Keratinocyte (primary cell): ENCODE data around the gene DISC1. TPM values are rescaled to one million over a fixed set of nuclear protein-coding genes. Genes with fewer than 3 reads are reported as not detected.

Experiments used
- DNase-seq: peaks from one replicate; pipeline ENCODE4 v3.0.0-alpha.2; 2011; ENCODE audit warnings: low read depth, missing footprints, low spot score
- FAIRE-seq: peaks from 2 replicates; lab custom pipeline; 2011; peaks lifted over from hg19 to GRCh38; lab: Jason Lieb, UNC
- H2AFZ ChIP-seq: 2 replicates; pipeline ENCODE4 v1.6.0; 2012; ENCODE audit warnings: low read length, control low read depth, inconsistent platforms; ENCODE audit not compliant: control insufficient read depth
- H3K27ac ChIP-seq: 2 replicates; pipeline ENCODE4 v1.5.1; 2011; ENCODE audit warnings: low read length; ENCODE audit not compliant: control insufficient read depth, insufficient read depth
- H3K27me3 ChIP-seq: 3 replicates; pipeline ENCODE4 v1.6.0; 2011; ENCODE audit warnings: low read length; ENCODE audit not compliant: control insufficient read depth, insufficient read depth; ENCODE audit errors: extremely low read depth
- H3K36me3 ChIP-seq, 2 experiments: 2 replicates in 1 of 2; 3 replicates in 1 of 2; pipeline ENCODE4 v1.5.1; 2011; ENCODE audit warnings: low read length in 2 of 2, mild to moderate bottlenecking in 1 of 2; ENCODE audit not compliant: control insufficient read depth in 2 of 2, insufficient read depth in 2 of 2; ENCODE audit errors: extremely low read depth in 1 of 2
- H3K4me1 ChIP-seq: 3 replicates; pipeline ENCODE4 v1.5.1; 2011; ENCODE audit warnings: low read length; ENCODE audit not compliant: control insufficient read depth, insufficient read depth; ENCODE audit errors: extremely low read depth
- H3K4me2 ChIP-seq: 3 replicates; pipeline ENCODE4 v1.6.0; 2011; ENCODE audit warnings: low read depth, low read length; ENCODE audit not compliant: control insufficient read depth, insufficient read depth; ENCODE audit errors: extremely low read depth
- H3K4me3 ChIP-seq, 3 experiments: fragments of 200-600 bp in 1 of 3; sonication (generic) in 1 of 3; 2 replicates in 2 of 3; 3 replicates in 1 of 3; pipeline ENCODE4 v1.5.1; 2011 to 2016; ENCODE audit warnings: low read length in 3 of 3, mild to moderate bottlenecking in 3 of 3, control low read depth in 2 of 3, inconsistent platforms in 1 of 3, low read depth in 1 of 3, mixed read lengths in 1 of 3, mixed run types in 1 of 3, moderate library complexity in 1 of 3; ENCODE audit not compliant: control insufficient read depth in 2 of 3, insufficient read depth in 2 of 3; ENCODE audit errors: extremely low read depth in 1 of 3
- H3K79me2 ChIP-seq: 2 replicates; pipeline ENCODE4 v1.6.0; 2012; ENCODE audit warnings: low read length; ENCODE audit not compliant: control insufficient read depth, insufficient read depth
- H3K9ac ChIP-seq: 3 replicates; pipeline ENCODE4 v1.6.0; 2011; ENCODE audit warnings: low read length; ENCODE audit not compliant: control insufficient read depth, insufficient read depth; ENCODE audit errors: extremely low read depth
- H3K9me1 ChIP-seq: 3 replicates; pipeline ENCODE4 v1.6.0; 2011; ENCODE audit warnings: low read length; ENCODE audit not compliant: control insufficient read depth, insufficient read depth; ENCODE audit errors: extremely low read depth
- H3K9me3 ChIP-seq: 2 replicates; pipeline ENCODE4 v1.5.1; 2012; ENCODE audit warnings: low read depth, low read length; ENCODE audit not compliant: control insufficient read depth
- H4K20me1 ChIP-seq: 3 replicates; pipeline ENCODE4 v1.6.0; 2011; ENCODE audit warnings: low read length; ENCODE audit not compliant: control insufficient read depth, insufficient read depth; ENCODE audit errors: extremely low read depth
- CTCF ChIP-seq, 3 experiments: IDR thresholded peaks in 1 of 3; conservative IDR thresholded peaks in 1 of 3; optimal IDR thresholded peaks in 1 of 3; 2 replicates in 2 of 3; 3 replicates in 1 of 3; pipeline versions ENCODE3 to v1.5.1; 2011; ENCODE audit warnings: low read length in 3 of 3, mild to moderate bottlenecking in 3 of 3, moderate library complexity in 2 of 3, control low read depth in 1 of 3, inconsistent platforms in 1 of 3; ENCODE audit not compliant: insufficient read depth in 2 of 3; ENCODE audit errors: extremely low read depth in 1 of 3
- EZH2 ChIP-seq: IDR thresholded peaks from one replicate; pipeline ENCODE4 v1.6.1; 2012; ENCODE audit warnings: inconsistent platforms, mild to moderate bottlenecking, low read length, moderate library complexity
- dilution Hi-C: fragments of 300-500 bp; cut with MboI; formaldehyde crosslinking; loops from one replicate; pipeline ENCODE4 v1.7.0; 2020; ENCODE audit warnings: low sequenced_read_pairs; ENCODE audit not compliant: extremely low pct_ligation_motif_present
- polyA plus RNA-seq, 5 experiments: library from polyadenylated mRNA; depleted of rRNA in 3 of 5; stranded (reverse) in 3 of 5; stranded (forward) in 1 of 5; unstranded in 1 of 5; fragments of >200 nt; gene quantifications; 1 replicate in 1 of 5; 2 replicates in 3 of 5; 3 replicates in 1 of 5; pipeline versions ENCODE4 v1.2.1 to v1.2.3, GENCODE V29; 2011 to 2012; ENCODE audit warnings: missing spikeins in 2 of 5, low read depth in 1 of 5, low replicate concordance in 1 of 5

DISC1 gene
- polyA plus RNA-seq, 1 donor (not counting 4 experiments of a cell fraction or from before 2014, with no cell fraction given) = 0.47 TPM

GRCh38 chr1:231799363-231799986 lies 172.9 kb downstream of the DISC1 start:
- H3K27ac ChIP-seq = no peak overlapping the region

GRCh38 chr1:231800108-231800507 lies 173.5 kb downstream of the DISC1 start:
- Histone ChIP-seq H3K27ac (no peak overlapping the region), H2AFZ (no peak overlapping the region), H3K79me2 (no peaks in the 10 kb centered on the region), H3K4me2 (no peak overlapping the region), H3K4me1 (no peaks in the 10 kb centered on the region), H3K9me1 (no peaks in the 10 kb centered on the region), H3K9ac (no peak overlapping the region), H4K20me1 (no peaks in the 10 kb centered on the region), H3K27me3 (no peaks in the 10 kb centered on the region), H3K36me3 (no peaks in the 10 kb centered on the region), H3K4me3 (no peak overlapping the region), H3K9me3 (no peaks in the 10 kb centered on the region)
- dilution Hi-C loops = no loop called here
- TF ChIP-seq EZH2 (no peak), CTCF (optimal IDR thresholded peaks at IDR 0.05 in 1 of 3, IDR thresholded peaks at IDR 0.05 in 1 of 3, conservative IDR thresholded peaks at IDR 0.05 in 1 of 3; ENCODE audit: extremely low read depth in 1 of 3, insufficient read depth in 2 of 3, low read length in 3 of 3) (no peak)
- FAIRE-seq (peak; percentile 64), DNase-seq (no peak)

More at GRCh38 chr1:231799363-231799986, 172.9 kb downstream of the DISC1 start:
- Histone ChIP-seq H3K27me3 (no peaks in the 10 kb centered on the region), H2AFZ (no peak overlapping the region), H3K36me3 (no peaks in the 10 kb centered on the region), H3K4me1 (no peaks in the 10 kb centered on the region), H3K9ac (no peak overlapping the region), H4K20me1 (no peaks in the 10 kb centered on the region), H3K9me3 (no peaks in the 10 kb centered on the region), H3K4me3 (no peak overlapping the region), H3K4me2 (no peak overlapping the region), H3K9me1 (no peaks in the 10 kb centered on the region), H3K79me2 (no peaks in the 10 kb centered on the region)
- DNase-seq = no peak
- dilution Hi-C loops = no loop called here
- no peak for FAIRE-seq
- no peak for TF ChIP-seq EZH2
- TF ChIP-seq CTCF (optimal IDR thresholded peaks at IDR 0.05 in 1 of 3, IDR thresholded peaks at IDR 0.05 in 1 of 3, conservative IDR thresholded peaks at IDR 0.05 in 1 of 3; ENCODE audit: extremely low read depth in 1 of 3, insufficient read depth in 2 of 3, low read length in 3 of 3) = no peak
